ENCODE results near the gene CNKSR3. TPM values are rescaled to one million over a fixed set of nuclear protein-coding genes. Genes with fewer than 3 reads are reported as not detected.

Gene CNKSR3
- total RNA-seq, 1 donor from 2014 or later, result 8.5 TPM

DNA sequence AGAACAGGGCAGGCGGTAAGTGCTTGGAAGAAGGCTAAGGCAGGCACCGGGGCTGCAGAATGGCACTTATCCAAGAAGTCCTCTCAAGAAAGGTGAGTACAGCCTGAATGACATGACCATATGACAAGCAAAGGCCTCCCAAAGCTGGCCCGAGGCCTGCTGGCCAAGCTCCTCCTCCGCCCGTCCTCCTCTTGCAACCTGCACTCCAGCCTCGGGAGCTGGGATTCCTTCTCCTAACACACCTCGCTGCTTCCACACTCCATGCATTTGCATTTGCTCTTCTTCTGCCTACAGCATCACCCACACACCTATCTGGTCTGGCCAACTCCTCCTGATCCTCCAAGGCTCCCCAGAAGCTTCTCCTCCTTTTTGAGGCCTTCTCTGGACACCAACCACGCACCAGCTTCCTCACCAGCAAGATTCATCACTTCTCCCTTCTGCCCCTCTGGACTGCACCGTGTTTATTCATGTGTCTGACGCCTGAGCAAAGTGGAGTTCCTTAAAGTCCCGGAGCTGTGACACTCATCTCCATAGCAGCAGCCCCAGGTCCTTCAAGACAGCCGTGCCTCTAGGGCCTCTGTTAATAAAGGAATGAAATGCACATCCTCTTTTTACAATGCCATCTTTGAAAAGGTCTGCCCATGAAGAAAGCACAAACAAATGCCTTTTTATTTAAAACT is 32.3 kb downstream of the CNKSR3 start:
- DNase-seq, result no peak

GRCh38 chr6:154476494-154476893 is 34.0 kb downstream of the CNKSR3 start:
- no peak for DNase-seq

- DNase-seq, result no peak
These were observed 35.6 kb downstream of the CNKSR3 start for GRCh38 chr6:154474648-154475428.

DNA sequence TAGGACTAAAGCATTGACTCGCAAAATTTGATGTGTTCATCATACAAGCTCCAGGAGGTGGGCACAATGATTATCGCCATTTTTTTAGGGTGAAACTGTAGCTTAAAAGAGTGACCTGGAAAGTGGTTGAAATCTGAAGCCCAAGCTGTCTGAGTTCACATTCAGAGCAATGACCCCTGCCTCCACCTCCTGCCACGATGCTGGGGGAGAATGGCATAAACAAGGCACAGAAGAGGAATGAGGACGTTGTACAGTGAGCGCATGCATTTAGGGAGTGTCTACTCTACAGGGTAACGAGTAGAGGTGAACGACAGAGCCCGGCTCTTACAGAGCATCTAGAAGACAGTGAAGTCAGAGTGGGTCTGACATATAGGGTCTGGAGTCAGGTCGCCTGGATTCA is 37.2 kb downstream of the CNKSR3 start:
- no peak for DNase-seq

- DNase-seq, result no peak
These were observed 38.7 kb downstream of the CNKSR3 start for GRCh38 chr6:154471609-154472362.

- no peak for DNase-seq
These were observed 41.1 kb downstream of the CNKSR3 start for GRCh38 chr6:154469306-154469935.

GRCh38 chr6:154468760-154469159 is 41.7 kb downstream of the CNKSR3 start:
- no peak for DNase-seq

GRCh38 chr6:154466971-154467679 is 43.4 kb downstream of the CNKSR3 start:
- DNase-seq, result no peak

DNA sequence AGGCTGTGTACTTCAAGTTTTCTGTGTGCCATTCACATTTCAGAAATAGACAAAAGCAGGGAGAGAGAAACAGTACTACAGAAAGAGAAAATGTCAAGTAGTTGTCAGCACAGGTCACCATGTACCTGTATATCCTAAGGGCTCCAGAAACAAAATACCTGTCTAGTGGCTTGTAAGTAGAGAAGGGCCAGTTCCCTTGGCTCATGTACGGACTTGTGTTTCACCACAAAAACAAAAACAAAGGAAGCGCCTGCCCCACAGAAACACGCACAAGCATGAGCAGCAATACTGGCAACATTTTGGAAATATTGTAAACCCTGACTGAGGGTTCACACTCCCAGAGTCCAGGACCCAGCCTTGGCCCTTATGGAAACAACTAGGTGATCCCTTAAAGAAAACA is 44.3 kb downstream of the CNKSR3 start:
- DNase-seq, result no peak

DNA sequence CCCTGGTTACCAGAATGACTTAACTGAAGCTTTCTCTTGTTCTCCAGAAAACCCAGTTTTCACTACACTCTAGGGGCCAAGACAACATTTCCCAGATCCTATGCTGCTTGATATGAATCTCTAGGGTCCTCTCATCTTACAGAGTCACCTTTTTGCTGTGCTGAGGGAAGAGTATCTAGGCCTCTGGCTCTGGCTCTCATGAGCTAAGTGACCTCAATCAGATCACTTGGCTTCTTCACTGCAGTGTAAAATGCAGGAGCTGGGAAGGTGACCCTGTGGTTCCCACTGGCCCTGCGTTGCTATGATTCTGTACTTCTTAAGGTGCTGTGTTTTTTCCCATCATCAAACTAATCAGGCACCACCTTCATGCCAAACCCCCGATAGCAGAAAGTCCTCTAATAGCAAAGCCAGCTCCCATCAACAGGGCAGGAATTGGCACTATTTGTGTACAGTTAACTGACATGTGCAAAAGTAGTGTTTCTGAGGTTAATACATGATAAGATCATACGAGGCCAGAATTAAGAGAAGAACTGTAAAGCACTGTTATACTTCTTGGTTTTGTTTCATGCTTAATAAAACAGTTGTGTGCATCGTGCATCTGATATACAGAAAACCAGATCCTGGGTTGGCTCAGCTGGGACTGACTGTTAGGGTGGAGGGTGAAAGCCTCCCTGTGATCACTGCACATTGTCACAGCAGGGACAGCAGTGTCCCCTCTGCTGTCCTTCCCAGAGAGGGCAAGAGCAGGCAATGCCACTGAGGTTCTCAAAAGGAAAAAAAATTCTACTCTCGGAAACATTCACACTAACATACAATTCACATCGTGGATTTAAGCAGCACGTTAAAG is 46.7 kb downstream of the CNKSR3 start:
- DNase-seq, result no peak

GRCh38 chr6:154462425-154462824 is 48.1 kb downstream of the CNKSR3 start:
- no peak for DNase-seq

DNA sequence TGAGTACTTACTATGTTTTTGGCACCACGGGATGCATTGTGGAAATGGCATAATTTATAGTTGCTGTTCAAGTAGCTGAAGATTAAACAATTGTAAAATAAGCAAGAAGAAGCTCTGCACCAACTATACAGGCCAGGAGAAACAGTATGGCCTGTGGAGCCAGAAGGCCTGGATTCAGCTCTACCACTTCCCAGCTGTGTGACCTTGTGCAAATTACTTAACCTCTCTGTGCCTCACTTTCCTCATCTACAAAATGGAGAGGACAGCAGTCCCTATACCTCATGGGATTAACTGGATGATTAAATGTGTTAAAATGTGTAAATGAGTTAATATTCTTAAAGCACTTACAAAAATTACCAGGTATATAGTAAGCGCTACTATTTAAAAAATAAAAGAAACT is 49.1 kb downstream of the CNKSR3 start:
- no peak for DNase-seq

DNA sequence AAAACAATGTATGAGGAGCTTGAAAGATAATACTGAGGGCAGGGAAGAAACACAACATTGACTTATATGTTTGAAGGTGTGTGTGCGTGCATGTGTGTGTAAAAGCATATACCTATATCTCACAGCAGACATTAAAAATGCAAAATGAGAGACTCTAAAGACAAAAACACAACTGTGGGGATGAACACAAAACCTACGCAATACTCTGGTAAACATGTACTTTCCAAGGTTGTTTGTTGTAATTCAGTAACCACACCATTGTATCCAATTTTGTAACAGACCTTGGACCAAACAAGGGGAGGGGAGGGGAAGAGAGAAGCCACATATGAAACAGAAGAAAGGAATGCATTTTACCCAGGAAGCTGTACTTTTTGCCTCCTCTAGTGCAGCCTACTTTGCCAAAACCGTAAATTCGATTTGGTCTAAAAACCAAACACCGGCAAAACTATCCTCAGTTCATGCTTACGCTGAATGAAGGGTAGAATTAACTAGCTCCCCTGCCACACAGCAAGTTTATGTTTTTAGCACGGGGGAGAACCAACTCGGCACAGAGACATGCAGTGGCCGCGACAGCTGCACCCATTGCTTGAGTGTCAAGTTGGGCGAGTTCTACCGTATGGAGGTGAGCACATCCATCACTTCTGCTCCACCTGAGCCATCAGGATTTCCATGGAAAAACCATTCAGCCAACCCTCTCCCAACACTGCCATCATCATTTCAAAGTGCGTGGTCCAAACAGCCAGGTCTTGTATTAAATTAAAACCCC is 50.0 kb downstream of the CNKSR3 start:
- no peak for DNase-seq

- no peak for DNase-seq
These were observed 51.0 kb downstream of the CNKSR3 start for GRCh38 chr6:154459513-154459912.

GRCh38 chr6:154458565-154459470 is 51.7 kb downstream of the CNKSR3 start:
- no peak for DNase-seq

DNA sequence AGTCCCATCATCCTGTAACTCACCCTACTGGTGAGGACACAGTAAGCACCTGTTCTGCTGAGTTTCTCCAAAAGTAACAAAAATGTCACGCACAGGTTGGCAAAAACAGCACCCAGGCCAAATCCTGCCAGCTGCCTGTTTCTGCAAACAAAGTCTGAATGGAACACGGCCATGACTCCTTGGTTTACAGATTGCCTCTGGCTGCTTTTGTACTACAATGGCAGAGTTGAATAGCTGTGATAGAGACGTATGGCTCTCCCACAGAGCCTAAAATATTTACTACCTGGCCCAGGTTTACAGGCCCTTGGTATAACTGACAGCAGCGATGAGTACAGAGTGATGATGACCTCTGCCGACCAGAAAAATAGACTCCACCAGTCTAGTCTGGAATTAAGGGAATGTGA is 52.6 kb downstream of the CNKSR3 start:
- DNase-seq, result no peak

- no peak for DNase-seq
These were observed 53.3 kb downstream of the CNKSR3 start for GRCh38 chr6:154457046-154457713.

GRCh38 chr6:154453329-154453728 is 57.2 kb downstream of the CNKSR3 start:
- DNase-seq, result no peak

GRCh38 chr6:154450498-154450897 is 60.0 kb downstream of the CNKSR3 start:
- no peak for DNase-seq

Measured in skin of body (tissue), 2 donors.